Amniotic epithelial cell (primary cell): ENCODE results near the gene ATP5MC2.
"Not testable (repeated sequence)": the region's sequence is repeated elsewhere in the genome, so short reads cannot be mapped to it uniquely, and the experiment has no call there.

Source experiments
- DNase-seq: peaks from one replicate; pipeline ENCODE4 v3.0.0-alpha.2; 2010; ENCODE audit warnings: low read depth

Gene ATP5MC2

DNA sequence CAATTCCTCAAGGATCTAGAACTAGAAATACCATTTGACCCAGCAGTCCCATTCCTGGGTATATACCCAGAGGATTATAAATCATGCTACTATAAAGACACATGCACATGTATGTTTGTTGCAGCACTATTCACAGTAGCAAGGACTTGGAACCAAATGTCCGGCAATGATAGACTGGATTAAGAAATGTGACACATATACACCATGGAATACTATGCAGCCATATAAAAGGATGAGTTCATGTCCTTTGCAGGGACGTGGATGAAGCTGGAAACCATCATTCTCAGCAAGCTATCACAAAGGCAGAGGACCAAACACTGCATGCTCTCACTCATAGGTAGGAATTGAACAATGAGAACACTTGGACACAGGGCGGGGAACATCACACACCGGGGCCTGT lies 29.6 kb downstream of the ATP5MC2 start:
- not testable (repeated sequence) for DNase-seq

GRCh38 chr12:53645165-53645564 lies 30.7 kb downstream of the ATP5MC2 start:
- DNase-seq: no peak

DNA sequence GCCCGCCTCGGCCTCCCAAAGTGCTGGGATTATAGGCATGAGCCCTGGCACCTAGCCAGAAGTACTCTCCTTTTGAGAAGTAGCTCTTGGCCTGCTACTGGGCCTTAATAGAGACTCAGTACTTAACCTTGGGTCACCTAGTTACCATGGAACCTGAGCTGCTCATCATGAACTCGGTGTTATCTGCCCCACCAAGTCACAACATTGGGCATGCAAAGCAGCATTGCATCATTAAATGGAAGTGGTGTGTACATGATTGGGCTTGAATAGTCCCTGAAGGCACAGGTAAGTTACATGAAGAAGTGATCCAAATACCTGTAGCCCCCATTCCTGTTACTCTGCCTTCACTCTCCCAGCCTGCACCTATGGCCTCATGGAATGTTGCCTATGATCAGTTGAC lies 31.8 kb downstream of the ATP5MC2 start:
- DNase-seq: no peak

DNA sequence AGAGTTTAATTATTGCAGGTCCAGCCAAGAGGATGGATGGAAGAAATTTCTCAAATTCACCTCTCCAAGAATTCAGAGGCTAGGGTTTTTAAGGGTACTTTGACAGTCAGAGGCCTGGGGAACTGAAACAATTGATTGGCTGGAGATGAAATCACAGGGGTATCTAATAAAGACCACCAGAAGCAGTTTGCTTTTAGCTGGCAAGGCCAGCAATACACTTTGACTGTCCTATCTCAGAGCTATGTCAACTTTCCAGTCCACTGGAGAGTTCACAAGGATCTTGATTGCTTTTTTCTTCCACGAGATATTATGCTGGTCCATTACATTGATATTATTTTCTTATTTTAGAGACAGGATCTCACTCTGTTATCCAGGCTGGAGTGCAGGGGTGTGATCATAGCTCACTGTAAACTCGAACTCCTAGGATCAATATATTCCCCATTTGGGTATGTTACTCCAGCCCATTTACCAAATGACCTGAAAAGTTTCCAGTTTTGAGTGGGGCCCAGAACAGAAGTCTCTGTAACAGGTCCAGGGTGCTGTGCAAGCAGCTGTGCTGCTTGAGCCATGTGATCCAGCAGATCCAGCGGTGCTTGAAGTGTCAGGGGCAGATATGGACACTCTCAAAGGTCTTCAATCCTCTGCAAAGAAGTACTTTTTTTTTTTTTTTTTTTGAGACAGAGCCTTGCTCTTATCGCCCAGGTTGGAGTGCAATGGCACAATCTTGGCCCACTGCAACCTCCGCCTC lies 32.5 kb downstream of the ATP5MC2 start:
- DNase-seq: no peak

GRCh38 chr12:53638057-53638456 lies 37.8 kb downstream of the ATP5MC2 start:
- no peak for DNase-seq

GRCh38 chr12:53636641-53637040 lies 39.2 kb downstream of the ATP5MC2 start:
- no peak for DNase-seq

DNA sequence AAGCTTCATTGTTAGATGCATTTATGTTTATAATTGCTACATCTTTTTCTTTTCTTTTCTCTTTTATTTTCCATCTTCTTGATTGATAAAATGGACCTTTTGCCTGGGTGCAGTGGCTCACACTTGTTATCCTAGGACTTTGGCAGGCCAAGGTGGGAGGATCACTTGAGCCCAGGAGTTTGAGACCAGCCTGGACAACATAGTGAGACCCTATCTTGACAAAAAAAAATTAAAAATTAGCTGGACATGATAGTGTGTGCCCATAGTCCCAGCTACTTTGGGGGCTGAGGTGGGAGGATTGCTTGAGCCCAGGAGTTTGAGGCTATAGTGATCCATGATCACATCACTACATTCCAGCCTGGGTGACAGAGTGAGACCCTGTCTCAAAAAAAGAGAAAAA lies 40.2 kb downstream of the ATP5MC2 start:
- not testable (repeated sequence) for DNase-seq

DNA sequence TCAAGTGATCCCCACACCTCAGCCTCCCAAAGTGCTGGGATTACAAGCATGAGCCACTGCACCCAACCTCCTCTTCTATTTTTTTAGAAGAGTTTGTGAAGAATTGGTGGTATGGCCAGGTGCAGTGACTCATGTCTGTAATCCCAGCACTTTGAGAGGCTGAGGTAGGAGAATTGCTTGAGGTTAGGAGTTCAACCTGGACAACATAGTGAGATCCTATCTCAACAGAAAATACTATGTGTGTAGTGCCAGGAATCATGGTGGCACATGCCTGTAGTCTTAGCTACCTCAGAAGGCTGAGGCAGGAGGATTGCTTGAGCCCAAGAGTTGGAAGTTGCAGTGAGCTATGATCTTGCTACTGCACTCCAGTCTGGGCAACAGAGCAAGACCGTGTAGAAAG lies 44.2 kb downstream of the ATP5MC2 start:
- no peak for DNase-seq

GRCh38 chr12:53627919-53628318 lies 48.0 kb downstream of the ATP5MC2 start:
- no peak for DNase-seq

DNA sequence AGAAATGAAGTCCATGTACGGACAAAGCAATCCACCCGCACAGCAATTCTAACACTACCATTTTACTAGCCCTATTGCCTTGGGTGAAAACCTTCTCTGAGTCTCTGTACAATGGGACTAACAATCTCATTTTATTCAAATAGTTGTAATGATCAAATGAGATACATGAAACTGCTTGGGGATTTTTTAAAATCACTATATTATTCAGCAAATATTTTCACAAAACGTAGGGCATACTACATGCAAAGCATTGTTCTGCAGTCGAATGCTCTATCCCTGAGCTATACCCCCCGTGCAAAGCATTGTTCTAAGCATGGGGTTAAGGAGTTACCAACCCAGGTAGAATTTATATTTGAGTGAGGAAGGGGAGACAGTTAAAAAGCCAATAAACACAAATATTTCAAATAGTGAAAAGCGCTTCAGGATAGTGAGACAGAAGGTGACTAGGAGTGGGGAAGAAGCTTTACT lies 49.1 kb downstream of the ATP5MC2 start:
- no peak for DNase-seq

GRCh38 chr12:53625946-53626701 lies 49.8 kb downstream of the ATP5MC2 start, which contains the start of gene ATF7:
ATF7 (minus strand) TSS chr12:53626382; CDS start chr12:53601000, 25,382 bp downstream.
- peak; percentile 95 for DNase-seq

DNA sequence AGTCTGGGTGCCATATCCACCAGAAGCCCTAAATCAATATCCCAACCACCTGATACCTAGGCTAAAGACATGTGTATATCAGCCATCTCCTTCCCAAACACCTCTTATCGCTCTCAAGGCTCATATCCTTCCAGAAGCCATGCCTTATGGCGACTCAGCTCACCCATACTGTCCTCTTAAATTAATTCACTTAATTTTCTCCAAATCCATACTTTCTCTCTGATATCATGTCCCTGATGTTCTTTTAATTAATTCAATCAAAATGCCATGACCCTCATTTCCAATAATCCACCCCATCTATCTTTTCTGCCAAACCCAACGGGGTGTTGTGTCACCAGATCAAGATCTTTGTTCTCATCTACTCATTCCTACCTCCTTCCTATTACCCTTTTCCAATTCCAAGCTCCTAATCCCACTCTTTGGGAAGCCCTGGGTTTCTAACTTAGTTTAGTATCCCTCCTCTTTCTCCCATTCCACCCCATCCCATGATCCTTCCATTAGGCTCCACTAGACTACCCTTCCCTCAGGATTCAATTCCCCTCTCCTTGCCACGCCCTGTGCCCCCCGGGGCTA lies 50.4 kb downstream of the ATP5MC2 start:
- DNase-seq: no peak

DNA sequence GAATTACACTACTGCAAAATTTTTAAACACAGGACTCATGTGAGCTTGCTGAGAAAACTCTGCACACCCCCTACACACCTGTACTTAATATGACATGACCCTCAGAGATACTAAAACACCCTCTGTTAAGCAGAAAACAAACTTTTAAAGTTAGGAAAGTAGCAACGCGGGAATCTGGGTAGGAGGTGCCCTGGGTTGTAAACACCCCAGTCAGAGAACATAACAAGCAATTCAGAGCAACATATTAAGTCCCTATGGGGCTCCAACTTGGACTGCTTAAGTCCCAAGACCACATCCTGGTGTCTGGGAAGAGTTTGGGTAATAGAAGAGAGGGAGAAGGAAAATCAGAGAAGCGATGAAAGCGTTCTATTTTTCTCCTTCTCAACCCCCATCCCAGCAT lies 50.9 kb downstream of the ATP5MC2 start:
- peak; percentile 9 for DNase-seq

GRCh38 chr12:53624458-53624857 lies 51.4 kb downstream of the ATP5MC2 start:
- peak; percentile 67 for DNase-seq

DNA sequence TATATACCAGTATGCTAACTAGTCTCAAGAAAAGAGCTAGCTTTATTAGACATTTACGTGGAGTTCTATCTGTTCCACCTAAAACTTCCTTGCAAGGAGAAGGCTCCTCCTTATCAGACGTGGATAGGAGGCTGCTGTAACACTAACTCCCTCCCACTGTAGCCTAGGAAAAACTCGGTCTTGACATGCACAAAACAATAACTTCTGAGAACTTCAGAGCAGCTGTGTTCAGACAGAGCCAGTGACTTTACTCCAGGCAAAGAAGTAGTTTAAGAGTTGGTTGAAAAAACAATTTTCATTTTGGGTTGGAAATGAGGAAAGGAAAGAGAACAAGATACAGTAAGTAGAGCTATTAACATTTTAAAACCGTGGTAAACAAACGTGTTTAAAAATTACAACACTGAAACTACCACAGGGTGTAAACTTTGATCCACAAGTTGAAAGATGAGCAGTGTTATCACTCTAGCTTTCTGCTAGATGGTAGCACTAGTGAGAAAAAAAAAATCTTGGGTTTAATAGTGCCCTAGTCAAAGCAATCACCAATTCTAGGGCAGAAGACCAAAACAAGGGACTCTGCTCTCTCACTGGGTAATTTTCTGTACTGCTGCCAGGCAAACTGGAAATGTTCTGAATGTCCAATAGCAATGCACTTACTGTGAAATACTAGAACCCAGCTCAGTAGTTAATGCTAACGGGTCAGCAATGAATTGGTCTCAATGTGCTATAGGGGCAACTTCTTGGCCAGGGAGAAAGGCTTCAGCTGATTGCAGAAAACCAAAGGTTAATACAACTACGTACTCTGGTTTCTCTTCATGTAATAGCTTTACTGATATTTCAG lies 52.1 kb downstream of the ATP5MC2 start:
- DNase-seq: peak; percentile 80

- no peak for DNase-seq
Measured at GRCh38 chr12:53622724-53623123, 53.2 kb downstream of the ATP5MC2 start.

- no peak for DNase-seq
Measured at GRCh38 chr12:53618275-53618674, 57.6 kb downstream of the ATP5MC2 start.

GRCh38 chr12:53617700-53618099 lies 58.2 kb downstream of the ATP5MC2 start:
- DNase-seq: no peak

- no peak for DNase-seq
Measured at GRCh38 chr12:53616950-53617349, 58.9 kb downstream of the ATP5MC2 start.
